Measurements from ENCODE around the gene USP17L29.
"Not testable (repeated sequence)": the region's sequence is repeated elsewhere in the genome, so short reads cannot be mapped to it uniquely, and the experiment has no call there.

Gene USP17L29, protein sequence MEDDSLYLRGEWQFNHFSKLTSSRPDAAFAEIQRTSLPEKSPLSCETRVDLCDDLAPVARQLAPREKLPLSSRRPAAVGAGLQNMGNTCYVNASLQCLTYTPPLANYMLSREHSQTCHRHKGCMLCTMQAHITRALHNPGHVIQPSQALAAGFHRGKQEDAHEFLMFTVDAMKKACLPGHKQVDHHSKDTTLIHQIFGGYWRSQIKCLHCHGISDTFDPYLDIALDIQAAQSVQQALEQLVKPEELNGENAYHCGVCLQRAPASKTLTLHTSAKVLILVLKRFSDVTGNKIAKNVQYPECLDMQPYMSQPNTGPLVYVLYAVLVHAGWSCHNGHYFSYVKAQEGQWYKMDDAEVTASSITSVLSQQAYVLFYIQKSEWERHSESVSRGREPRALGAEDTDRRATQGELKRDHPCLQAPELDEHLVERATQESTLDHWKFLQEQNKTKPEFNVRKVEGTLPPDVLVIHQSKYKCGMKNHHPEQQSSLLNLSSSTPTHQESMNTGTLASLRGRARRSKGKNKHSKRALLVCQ

DNA sequence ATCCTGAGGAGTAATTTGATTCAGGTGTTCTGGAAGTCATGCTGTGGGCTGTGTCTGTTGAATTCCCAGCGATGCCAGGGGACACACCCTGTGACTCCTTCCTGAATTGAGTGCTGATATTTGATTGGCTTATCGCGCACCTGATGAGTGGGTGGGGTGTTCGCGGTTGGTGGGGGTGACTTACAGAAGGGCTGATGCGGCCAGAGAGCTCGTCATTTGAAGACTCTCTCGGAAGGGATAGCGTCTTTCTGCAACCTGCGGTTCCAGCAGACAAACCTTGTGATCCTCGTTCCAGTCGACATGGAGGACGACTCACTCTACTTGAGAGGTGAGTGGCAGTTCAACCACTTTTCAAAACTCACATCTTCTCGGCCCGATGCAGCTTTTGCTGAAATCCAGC lies at the start of gene USP17L29:
Gene USP17L29, plus strand, starts transcription at position 301 of the 400 bp plus-strand sequence. Its CDS starts 0 bp downstream, at position 301.
- DNase-seq (ENCODE audit: low spot score): not testable (repeated sequence)

DNA sequence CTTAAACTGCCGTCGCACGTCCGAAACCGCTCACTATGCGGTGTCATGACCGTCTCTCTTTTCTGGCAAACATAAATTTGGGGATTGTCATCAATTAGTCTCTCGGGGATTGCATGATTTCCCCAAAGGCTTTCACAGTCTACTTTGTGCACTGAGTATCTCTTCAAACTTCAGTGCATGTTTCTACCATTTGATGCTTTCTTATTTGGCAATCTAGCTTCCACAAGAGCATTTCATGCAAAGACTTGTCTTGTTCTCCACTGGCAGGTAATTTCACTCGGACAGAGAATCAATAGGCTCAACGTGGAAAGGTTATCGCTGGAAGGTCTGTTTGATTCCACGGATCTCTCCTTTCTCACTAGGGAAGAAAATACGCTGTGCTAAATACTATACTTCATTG lies 29.2 kb upstream of the USP17L29 start:
- DNase-seq (ENCODE audit: low spot score): not testable (repeated sequence)

DNA sequence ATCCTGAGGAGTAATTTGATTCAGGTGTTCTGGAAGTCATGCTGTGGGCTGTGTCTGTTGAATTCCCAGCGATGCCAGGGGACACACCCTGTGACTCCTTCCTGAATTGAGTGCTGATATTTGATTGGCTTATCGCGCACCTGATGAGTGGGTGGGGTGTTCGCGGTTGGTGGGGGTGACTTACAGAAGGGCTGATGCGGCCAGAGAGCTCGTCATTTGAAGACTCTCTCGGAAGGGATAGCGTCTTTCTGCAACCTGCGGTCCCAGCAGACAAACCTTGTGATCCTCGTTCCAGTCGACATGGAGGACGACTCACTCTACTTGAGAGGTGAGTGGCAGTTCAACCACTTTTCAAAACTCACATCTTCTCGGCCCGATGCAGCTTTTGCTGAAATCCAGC lies 28.6 kb upstream of the USP17L29 start, which contains the start of gene USP17L24:
Gene USP17L24, plus strand, starts transcription at position 301 of the 400 bp plus-strand sequence. Its CDS starts 0 bp downstream, at position 301.
- DNase-seq (ENCODE audit: low spot score): not testable (repeated sequence)

DNA sequence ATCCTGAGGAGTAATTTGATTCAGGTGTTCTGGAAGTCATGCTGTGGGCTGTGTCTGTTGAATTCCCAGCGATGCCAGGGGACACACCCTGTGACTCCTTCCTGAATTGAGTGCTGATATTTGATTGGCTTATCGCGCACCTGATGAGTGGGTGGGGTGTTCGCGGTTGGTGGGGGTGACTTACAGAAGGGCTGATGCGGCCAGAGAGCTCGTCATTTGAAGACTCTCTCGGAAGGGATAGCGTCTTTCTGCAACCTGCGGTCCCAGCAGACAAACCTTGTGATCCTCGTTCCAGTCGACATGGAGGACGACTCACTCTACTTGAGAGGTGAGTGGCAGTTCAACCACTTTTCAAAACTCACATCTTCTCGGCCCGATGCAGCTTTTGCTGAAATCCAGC lies 23.8 kb upstream of the USP17L29 start, which contains the start of gene USP17L25:
Gene USP17L25, plus strand, starts transcription at position 301 of the 400 bp plus-strand sequence. Its CDS starts 0 bp downstream, at position 301.
- DNase-seq (ENCODE audit: low spot score): not testable (repeated sequence)

DNA sequence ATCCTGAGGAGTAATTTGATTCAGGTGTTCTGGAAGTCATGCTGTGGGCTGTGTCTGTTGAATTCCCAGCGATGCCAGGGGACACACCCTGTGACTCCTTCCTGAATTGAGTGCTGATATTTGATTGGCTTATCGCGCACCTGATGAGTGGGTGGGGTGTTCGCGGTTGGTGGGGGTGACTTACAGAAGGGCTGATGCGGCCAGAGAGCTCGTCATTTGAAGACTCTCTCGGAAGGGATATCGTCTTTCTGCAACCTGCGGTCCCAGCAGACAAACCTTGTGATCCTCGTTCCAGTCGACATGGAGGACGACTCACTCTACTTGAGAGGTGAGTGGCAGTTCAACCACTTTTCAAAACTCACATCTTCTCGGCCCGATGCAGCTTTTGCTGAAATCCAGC lies 19.1 kb upstream of the USP17L29 start, which contains the start of gene USP17L26:
Gene USP17L26, plus strand, starts transcription at position 301 of the 400 bp plus-strand sequence. Its CDS starts 0 bp downstream, at position 301.
- DNase-seq (ENCODE audit: low spot score): not testable (repeated sequence)

DNA sequence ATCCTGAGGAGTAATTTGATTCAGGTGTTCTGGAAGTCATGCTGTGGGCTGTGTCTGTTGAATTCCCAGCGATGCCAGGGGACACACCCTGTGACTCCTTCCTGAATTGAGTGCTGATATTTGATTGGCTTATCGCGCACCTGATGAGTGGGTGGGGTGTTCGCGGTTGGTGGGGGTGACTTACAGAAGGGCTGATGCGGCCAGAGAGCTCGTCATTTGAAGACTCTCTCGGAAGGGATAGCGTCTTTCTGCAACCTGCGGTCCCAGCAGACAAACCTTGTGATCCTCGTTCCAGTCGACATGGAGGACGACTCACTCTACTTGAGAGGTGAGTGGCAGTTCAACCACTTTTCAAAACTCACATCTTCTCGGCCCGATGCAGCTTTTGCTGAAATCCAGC lies 14.3 kb upstream of the USP17L29 start, which contains the start of gene USP17L5:
Gene USP17L5, plus strand, starts transcription at position 301 of the 400 bp plus-strand sequence. Its CDS starts 0 bp downstream, at position 301.
- not testable (repeated sequence) for DNase-seq (ENCODE audit: low spot score)

DNA sequence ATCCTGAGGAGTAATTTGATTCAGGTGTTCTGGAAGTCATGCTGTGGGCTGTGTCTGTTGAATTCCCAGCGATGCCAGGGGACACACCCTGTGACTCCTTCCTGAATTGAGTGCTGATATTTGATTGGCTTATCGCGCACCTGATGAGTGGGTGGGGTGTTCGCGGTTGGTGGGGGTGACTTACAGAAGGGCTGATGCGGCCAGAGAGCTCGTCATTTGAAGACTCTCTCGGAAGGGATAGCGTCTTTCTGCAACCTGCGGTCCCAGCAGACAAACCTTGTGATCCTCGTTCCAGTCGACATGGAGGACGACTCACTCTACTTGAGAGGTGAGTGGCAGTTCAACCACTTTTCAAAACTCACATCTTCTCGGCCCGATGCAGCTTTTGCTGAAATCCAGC lies 9.6 kb upstream of the USP17L29 start, which contains the start of gene USP17L27:
Gene USP17L27, plus strand, starts transcription at position 301 of the 400 bp plus-strand sequence. Its CDS starts 0 bp downstream, at position 301.
- DNase-seq (ENCODE audit: low spot score): not testable (repeated sequence)

DNA sequence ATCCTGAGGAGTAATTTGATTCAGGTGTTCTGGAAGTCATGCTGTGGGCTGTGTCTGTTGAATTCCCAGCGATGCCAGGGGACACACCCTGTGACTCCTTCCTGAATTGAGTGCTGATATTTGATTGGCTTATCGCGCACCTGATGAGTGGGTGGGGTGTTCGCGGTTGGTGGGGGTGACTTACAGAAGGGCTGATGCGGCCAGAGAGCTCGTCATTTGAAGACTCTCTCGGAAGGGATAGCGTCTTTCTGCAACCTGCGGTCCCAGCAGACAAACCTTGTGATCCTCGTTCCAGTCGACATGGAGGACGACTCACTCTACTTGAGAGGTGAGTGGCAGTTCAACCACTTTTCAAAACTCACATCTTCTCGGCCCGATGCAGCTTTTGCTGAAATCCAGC lies 4.8 kb upstream of the USP17L29 start, which contains the start of gene USP17L28:
Gene USP17L28, plus strand, starts transcription at position 301 of the 400 bp plus-strand sequence. Its CDS starts 0 bp downstream, at position 301.
- not testable (repeated sequence) for DNase-seq (ENCODE audit: low spot score)

DNA sequence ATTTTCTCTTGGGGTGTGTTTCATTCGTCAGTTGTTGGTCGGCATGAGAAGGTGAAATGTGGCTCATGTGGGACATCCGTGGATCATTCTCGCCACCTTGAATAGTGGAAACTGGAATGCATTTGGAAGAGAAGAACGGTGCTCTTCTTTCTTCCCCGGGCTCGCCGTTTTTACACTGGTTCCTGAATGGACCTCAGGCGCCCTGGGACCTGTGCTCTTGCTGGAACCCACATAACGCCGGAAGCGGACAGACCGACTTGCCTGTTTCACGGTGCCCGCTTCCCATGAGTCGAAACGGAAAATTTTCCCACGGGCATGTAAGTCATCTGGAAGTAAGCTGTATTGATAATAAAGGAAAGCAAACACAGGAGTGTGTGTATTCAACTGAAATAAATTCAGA lies 2.6 kb upstream of the USP17L29 start:
- DNase-seq (ENCODE audit: low spot score): not testable (repeated sequence)

DNA sequence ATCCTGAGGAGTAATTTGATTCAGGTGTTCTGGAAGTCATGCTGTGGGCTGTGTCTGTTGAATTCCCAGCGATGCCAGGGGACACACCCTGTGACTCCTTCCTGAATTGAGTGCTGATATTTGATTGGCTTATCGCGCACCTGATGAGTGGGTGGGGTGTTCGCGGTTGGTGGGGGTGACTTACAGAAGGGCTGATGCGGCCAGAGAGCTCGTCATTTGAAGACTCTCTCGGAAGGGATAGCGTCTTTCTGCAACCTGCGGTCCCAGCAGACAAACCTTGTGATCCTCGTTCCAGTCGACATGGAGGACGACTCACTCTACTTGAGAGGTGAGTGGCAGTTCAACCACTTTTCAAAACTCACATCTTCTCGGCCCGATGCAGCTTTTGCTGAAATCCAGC lies 9.4 kb downstream of the USP17L29 start, which contains the start of gene USP17L30:
Gene USP17L30, plus strand, starts transcription at position 301 of the 400 bp plus-strand sequence. Its CDS starts 0 bp downstream, at position 301.
- not testable (repeated sequence) for DNase-seq (ENCODE audit: low spot score)

DNA sequence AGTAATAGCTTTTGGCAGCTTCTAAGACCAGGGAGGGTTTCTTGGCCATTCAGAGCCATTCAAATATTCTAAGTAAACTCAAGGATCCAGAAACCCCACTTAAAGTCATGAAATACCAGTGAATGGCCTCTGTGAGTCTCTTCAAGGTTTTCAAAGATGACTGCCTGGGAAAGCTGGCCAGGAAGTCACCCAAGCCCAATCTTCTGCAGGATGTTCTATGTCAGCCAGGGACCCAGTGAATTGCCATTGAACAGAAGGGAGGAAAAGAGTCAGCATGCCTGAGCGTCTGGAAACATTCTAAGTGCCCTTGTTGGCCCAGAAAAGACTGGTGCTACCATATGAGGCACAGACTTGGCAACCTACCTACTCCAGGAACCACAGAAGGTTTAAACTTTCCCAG lies 26.4 kb downstream of the USP17L29 start:
- DNase-seq (ENCODE audit: low spot score): not testable (repeated sequence)

DNA sequence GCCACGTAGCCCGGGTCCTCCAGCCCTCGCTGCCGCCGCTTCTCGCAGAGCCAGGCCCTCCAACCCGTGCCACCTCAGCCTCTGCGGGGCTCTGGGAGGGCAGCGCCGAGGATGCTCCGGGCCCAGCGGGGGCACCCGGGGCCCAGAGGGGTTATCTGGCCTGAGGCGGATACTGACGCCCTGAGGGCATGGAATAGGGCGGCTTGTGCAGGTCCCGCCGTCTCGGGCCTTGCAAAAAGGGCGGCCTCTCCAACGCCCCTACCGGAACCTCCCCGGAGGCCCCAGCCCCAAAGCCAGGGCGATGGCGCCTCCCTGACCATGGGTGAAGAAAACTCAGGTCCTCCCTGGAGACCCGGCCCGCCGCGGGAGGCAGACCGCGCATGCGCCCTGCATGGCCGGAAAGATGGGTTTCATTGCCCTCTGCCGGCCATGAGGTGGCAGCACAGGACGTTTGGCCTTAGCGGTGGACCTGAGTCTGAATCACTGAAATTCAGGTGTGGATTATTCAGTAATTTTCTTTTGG lies 27.6 kb downstream of the USP17L29 start:
- peak; percentile 51 for DNase-seq (ENCODE audit: low spot score)

DNA sequence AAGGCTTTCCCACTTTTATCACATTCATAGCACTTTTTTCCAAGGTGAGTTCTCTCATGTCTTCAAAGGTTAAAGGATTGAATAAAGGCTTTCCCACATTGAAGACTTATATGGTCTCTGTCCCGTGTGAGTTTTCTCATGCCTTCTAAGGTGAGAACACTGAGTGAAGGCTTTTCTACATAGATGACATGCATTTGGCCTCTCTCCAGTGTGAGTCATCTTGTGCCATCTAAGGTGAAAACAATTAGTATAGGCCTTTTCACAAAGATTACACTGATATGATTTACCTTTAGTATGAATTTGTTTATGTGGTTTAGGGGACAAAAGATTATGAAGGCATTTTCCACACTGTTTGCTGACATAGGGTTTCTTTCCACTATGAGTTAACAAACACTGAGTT lies 30.7 kb downstream of the USP17L29 start:
- no peak for DNase-seq (ENCODE audit: low spot score)

DNA sequence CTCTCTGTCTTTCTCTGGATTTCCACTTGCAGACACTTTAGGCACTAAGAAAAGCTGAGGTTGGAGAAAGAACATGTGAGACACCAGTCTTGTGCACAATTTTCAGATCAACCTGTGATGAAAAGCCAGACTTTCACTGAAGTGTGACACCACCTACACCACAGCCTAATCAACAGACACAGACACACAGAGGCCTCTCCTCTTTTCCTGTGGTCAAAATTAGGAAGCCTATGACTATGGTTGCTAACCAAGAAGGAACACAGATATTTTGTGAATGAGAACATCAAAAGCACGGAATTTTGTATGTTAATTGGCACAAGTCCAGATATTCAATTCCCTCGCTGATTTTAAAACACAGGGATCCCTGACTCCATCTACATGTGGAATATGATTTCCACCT lies 35.6 kb downstream of the USP17L29 start:
- DNase-seq (ENCODE audit: low spot score): not testable (repeated sequence)
